LNCaP clone FGC (cell line): ENCODE data around the gene THBS2.

ENCODE experiments used
- DNase-seq: peaks from one replicate; pipeline ENCODE4 v3.0.0-alpha.2; 2011; ENCODE audit warnings: low read depth
- H3K4me3 ChIP-seq: 2 replicates; pipeline ENCODE4 v1.5.1; 2011; ENCODE audit warnings: mild to moderate bottlenecking, low read depth, low read length, control low read depth
- TF ChIP-seq, protein P1 (sequence below): IDR thresholded peaks from 2 replicates; pipeline ENCODE4 v1.5.1; 2012; ENCODE audit warnings: mild to moderate bottlenecking; ENCODE audit not compliant: control insufficient read depth, insufficient read depth; ENCODE audit errors: extremely low read depth

THBS2 gene

GRCh38 chr6:169212897-169213813 is 40.5 kb downstream of the THBS2 start:
- H3K4me3 ChIP-seq, result peak overlapping the region; percentile 49
- TF ChIP-seq, protein P1, sequence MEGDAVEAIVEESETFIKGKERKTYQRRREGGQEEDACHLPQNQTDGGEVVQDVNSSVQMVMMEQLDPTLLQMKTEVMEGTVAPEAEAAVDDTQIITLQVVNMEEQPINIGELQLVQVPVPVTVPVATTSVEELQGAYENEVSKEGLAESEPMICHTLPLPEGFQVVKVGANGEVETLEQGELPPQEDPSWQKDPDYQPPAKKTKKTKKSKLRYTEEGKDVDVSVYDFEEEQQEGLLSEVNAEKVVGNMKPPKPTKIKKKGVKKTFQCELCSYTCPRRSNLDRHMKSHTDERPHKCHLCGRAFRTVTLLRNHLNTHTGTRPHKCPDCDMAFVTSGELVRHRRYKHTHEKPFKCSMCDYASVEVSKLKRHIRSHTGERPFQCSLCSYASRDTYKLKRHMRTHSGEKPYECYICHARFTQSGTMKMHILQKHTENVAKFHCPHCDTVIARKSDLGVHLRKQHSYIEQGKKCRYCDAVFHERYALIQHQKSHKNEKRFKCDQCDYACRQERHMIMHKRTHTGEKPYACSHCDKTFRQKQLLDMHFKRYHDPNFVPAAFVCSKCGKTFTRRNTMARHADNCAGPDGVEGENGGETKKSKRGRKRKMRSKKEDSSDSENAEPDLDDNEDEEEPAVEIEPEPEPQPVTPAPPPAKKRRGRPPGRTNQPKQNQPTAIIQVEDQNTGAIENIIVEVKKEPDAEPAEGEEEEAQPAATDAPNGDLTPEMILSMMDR, result peak; percentile 47
- peak; percentile 57 for DNase-seq

DNA sequence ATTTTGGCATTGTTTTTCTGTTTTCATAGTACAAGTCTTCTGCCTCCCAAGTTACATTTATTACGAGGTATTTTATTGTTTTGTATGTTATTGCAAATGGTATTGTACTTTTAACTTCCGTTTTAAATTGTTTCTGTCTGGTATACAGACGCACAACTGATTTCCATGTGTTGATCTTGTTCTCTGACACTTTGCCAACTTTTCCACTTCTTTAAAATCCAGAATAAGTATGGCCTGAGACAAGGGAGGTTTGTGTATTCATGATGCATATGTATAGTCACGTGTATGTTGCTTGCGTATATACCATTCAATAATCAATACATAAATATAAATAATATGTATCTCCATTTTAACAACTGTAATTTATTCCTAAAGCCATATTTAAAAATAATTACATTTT is 41.2 kb downstream of the THBS2 start:
- TF ChIP-seq, protein P1, result no peak
- DNase-seq, result peak; percentile 7
- peak overlapping the region; percentile 49 for H3K4me3 ChIP-seq

DNA sequence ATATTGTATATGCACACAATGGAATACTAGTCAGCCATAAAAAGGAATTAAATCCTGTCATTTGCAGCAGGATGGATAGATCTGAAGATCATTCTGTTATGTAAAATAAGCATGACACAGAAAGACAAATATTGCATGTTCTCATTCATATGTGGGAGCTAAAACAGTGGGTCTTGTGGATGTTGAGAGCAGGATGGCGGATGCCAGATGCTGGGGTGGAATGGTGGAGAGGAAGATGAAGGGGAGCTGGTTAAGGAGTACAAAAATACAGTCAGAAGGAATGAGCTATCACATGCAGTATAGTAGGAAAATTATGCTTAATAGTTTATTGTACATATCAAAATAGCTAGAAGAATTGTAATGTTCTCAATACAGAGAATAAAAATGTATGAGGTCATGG is 41.8 kb downstream of the THBS2 start:
- no peak overlapping the region for H3K4me3 ChIP-seq
- DNase-seq, result no peak
- TF ChIP-seq, protein P1, result no peak

GRCh38 chr6:169210611-169211010 is 43.0 kb downstream of the THBS2 start:
- TF ChIP-seq, protein P1, result no peak
- no peak overlapping the region for H3K4me3 ChIP-seq
- no peak for DNase-seq

DNA sequence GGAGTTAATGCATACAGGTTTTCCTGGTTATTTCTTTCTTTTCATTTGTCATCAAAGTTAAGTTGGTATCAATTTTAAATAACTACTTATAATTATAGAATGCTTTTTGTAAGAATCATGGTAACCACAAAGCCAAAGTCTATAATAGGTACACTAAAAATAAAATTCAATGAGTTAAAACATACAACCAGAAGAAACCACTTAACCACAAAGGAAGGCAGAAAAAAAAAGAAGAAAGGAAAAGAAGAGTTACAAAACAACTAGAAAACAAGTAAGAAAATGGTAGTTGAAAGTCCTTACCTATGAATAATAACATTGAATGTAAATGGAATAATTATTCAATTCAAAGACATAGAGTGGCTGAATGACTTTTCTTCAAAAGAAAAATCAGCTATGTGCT is 45.6 kb downstream of the THBS2 start:
- TF ChIP-seq, protein P1, result no peak
- no peak for DNase-seq

DNA sequence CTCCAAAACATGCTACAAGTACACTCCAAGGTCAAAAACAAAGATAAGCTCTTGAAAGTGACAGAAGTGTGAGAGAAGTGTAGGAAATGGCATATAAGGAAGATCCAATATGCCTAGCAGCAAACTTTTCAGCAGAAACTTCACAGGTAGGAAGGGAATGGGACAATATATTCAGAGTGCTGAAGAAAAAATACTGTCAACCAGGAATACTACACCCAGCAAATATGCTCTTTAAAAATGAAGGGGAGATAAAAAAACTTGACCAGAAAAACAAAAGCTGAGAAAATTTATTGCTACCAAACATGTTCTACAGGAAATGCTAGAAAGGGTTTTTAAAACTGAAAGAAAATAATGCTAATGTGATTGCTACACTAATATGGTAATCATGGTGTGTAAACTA is 46.2 kb downstream of the THBS2 start:
- H3K4me3 ChIP-seq, result no peak overlapping the region
- TF ChIP-seq, protein P1, result no peak
- DNase-seq, result no peak

More for the DNA sequence above, 45.6 kb downstream of the THBS2 start:
- no peak overlapping the region for H3K4me3 ChIP-seq
